ENCODE data around the gene C10orf67.

DNA sequence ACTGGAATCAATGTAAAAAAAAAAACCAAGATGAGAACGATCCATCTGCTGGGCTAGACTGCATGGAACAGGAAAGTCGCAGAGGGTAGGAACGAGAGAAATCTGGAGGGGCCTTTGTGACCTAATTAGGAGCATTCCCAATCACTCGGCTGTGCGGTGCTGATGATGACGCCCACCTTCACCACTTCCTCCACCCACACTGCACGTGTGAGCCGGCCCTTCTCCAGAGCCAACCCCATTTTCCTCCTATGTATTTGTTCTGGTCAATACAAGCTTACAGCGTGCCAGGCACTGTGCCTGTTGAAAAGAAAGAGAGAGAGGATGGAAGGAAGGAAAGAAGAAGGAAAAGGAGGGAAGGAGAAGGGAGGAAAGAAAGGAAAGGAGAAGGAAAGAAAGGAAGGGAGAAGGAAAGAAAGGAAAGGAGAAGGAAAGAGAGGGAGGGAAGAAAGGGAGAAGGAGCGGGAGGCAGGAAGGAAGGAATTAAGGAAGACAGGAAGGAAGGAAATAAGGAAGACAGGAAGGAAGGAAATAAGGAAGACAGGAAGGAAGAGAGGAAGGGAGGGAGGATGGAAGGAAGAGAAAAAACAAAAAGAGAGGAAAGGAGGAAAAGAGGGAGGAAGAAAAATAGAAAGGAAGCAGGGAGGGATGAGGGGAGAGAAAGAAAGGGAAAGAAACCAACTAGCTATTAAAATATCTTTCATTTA lies 188.0 kb downstream of the C10orf67 start:
- TF ChIP-seq, protein P1, sequence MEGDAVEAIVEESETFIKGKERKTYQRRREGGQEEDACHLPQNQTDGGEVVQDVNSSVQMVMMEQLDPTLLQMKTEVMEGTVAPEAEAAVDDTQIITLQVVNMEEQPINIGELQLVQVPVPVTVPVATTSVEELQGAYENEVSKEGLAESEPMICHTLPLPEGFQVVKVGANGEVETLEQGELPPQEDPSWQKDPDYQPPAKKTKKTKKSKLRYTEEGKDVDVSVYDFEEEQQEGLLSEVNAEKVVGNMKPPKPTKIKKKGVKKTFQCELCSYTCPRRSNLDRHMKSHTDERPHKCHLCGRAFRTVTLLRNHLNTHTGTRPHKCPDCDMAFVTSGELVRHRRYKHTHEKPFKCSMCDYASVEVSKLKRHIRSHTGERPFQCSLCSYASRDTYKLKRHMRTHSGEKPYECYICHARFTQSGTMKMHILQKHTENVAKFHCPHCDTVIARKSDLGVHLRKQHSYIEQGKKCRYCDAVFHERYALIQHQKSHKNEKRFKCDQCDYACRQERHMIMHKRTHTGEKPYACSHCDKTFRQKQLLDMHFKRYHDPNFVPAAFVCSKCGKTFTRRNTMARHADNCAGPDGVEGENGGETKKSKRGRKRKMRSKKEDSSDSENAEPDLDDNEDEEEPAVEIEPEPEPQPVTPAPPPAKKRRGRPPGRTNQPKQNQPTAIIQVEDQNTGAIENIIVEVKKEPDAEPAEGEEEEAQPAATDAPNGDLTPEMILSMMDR (conservative IDR thresholded peaks at IDR 0.05; ENCODE audit: low read depth, low read length), result no peak
- TF ChIP-seq EZH2phosphoT487 (IDR thresholded peaks at IDR 0.05; ENCODE audit: borderline replicate concordance, low read length) (no peak), EZH2 (IDR thresholded peaks at IDR 0.05; ENCODE audit: low read length, unreplicated experiment) (no peak)
